AG04449 (cell line): ENCODE data around the gene ADRA2B.

ENCODE experiments used
- CTCF ChIA-PET: fragments of 350-600 bp; formaldehyde crosslinking; extraction: SDS; loops from one replicate; lab custom pipeline; 2021; ENCODE audit warnings: antibody characterized with exemption; lab: Yijun Ruan, JAX
- POLR2A ChIA-PET: fragments of 400-600, 350-600 bp; formaldehyde crosslinking; extraction: SDS; loops from one replicate; lab custom pipeline; 2020; ENCODE audit warnings: antibody characterized with exemption, inconsistent platforms; lab: Yijun Ruan, JAX
- DNase-seq: peaks from one replicate; pipeline ENCODE4 v3.0.0-alpha.2; 2010; ENCODE audit warnings: low read depth, low spot score
- H3K4me3 ChIP-seq: 2 replicates; pipeline ENCODE4 v1.5.1; 2011; ENCODE audit warnings: low read depth, mild to moderate bottlenecking, control low read depth, low read length
- CTCF ChIP-seq: IDR thresholded peaks from one replicate; pipeline ENCODE4 v1.5.1; 2011; ENCODE audit warnings: mild to moderate bottlenecking, moderate library complexity, low read length, control low read depth, inconsistent platforms; ENCODE audit not compliant: insufficient read depth; ENCODE audit errors: missing control alignments

The ADRA2B gene

GRCh38 chr2:96109931-96110511 lies 6.3 kb downstream of the ADRA2B start:
- no peak for TF ChIP-seq CTCF
- POLR2A ChIA-PET: no interaction called here
- DNase-seq: no peak
- CTCF ChIA-PET: interaction anchor here (4.1 kb wide), 1 partner anchor 8 kb away, joined by 40 read pairs; the partner anchor contains the start of gene ADRA2B
- no peak overlapping the region for H3K4me3 ChIP-seq

- no peak overlapping the region for H3K4me3 ChIP-seq
- POLR2A ChIA-PET: no interaction called here
- CTCF ChIA-PET: interaction anchor here (2.3 to 4.1 kb wide), 2 partner anchors 9 to 27 kb away, joined by 5 to 40 read pairs; partner anchors contain the start of gene ADRA2B
- no peak for TF ChIP-seq CTCF
- no peak for DNase-seq
These were observed 7.0 kb downstream of the ADRA2B start for GRCh38 chr2:96109361-96109680.

- TF ChIP-seq CTCF: no peak
- CTCF ChIA-PET: interaction anchor here (0.9 to 4.1 kb wide), 5 partner anchors 9 to 87 kb away, joined by 3 to 40 read pairs (median 5); partner anchors contain the start of gene ADRA2B
- DNase-seq: no peak
- H3K4me3 ChIP-seq: no peak overlapping the region
- POLR2A ChIA-PET: no interaction called here
These were observed 7.6 kb downstream of the ADRA2B start for GRCh38 chr2:96108541-96109360.

DNA sequence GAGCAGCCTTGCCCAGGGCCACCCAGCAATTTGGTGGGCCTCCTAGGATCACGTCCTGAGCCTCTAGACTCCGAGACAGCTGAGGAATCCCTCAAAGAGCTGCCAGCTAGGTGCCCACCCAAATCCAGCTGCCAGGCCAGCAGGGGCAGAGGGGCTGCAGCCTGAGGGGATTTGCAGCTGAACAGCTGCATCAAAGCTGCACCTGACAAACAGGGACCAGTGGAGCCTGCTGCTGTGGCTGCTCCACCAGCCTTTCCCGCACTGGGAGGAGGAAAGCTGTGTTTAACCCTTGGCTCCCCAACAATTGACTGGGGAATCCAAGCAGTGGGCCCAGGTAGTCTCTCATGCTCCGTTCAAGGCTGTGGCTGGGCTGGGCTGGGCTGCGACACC lies 8.2 kb downstream of the ADRA2B start:
- ChIA-PET CTCF (interaction anchor here (0.9 to 4.1 kb wide), 5 partner anchors 9 to 86 kb away, joined by 3 to 40 read pairs (median 5); partner anchors contain the start of gene ADRA2B), POLR2A (no interaction called here)
- no peak for DNase-seq
- TF ChIP-seq CTCF: no peak
- H3K4me3 ChIP-seq: no peak overlapping the region

GRCh38 chr2:96107708-96108065 lies 8.7 kb downstream of the ADRA2B start:
- POLR2A ChIA-PET: no interaction called here
- TF ChIP-seq CTCF: no peak
- CTCF ChIA-PET: interaction anchor here (1.1 to 4.1 kb wide), 4 partner anchors 8 to 86 kb away, joined by 3 to 40 read pairs (median 5); partner anchors contain the start of gene ADRA2B
- no peak overlapping the region for H3K4me3 ChIP-seq
- no peak for DNase-seq
